K562 treated with DMSO at 1 percent for 4 hours (cell line): Measurements from ENCODE around the gene FH. TPM values are rescaled to one million over a fixed set of nuclear protein-coding genes. Genes with fewer than 3 reads are reported as not detected.

Source experiments
- total RNA-seq: library from RNA; unstranded; fragments of 300-600 nt; gene quantifications from 2 replicates; pipeline ENCODE4 v1.2.3, GENCODE V29; 2022; ENCODE audit not compliant: insufficient read depth

Gene FH
- 133 and 138 TPM in 2 replicates for total RNA-seq

DNA sequence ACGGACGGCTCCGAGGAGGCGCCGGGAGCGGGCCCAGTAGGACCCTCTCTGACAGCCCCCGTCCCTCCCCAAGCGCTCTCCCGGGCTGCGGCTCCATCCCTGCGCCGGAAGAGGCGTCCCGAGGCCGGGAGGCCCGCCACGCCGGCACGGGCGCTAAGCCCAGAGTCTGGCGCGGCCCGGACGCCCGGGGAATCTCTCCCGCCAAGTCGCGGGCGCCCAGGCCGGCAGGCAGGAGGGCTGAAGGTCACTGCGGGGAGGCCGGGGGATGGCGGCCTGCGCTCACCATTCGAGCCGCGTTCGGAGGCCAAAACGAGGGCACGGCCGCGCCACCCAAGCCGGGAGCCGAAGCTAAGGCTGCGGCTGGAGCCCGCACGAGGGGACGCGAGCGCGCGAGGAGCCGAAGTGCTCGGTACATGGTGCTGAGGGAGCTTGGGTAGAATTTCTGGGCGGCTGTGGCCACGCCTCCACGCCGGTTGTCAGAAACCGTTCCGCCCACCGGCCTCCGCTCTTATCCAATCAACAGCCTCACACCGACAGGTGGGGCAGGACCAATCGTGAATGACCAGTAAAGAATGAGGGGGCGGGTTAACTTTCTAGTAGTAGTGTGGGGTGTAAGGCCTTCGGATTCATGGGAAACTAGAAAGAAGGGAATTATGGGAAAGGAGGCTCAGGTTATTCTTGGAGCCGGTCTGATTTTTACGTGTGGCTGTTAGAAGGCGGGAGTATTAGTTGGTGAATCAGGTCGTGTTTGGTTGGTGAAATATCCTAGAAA is at the start of gene FH:
FH (minus strand) TSS at position 448 of the 772 bp plus-strand sequence; CDS start at position 415, 33 bp downstream.

DNA sequence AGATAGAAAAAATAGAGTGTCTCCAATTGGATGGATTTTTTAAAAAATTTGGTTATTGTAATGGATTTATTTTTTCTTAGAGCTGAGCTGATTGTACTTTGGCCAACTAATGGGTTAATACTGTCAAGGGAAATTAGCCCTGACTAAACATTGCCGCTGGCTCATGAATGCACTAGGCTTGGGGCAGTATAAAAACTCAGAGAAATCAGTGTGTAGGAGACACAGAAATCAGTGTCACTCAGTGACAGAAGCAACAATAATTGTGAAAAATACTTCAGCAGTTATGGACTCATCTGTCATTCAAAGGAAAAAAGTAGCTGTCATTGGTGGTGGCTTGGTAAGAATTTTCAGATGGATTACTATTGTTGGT is 12.6 kb upstream of the FH start, which contains the start of gene KMO:
KMO (plus strand) TSS at position 217 of the 370 bp plus-strand sequence; CDS start at position 284, 67 bp downstream.

Other genes starting within 250 kb of the FH start
- not detected in 2 replicates for gene RGS7, start 162.6 kb downstream of the FH start, total RNA-seq
- gene KMO, start 12.6 kb upstream of the FH start, total RNA-seq, result not detected in 2 replicates
- gene CHML, start 120.6 kb upstream of the FH start, total RNA-seq, result 14.2 and 23.5 TPM in 2 replicates
- gene OPN3, start 120.6 kb upstream of the FH start, total RNA-seq, result 32.9 and 49.2 TPM in 2 replicates
- not detected in 2 replicates for gene WDR64, start 132.5 kb upstream of the FH start, total RNA-seq